SH-SY5Y (cell line): ENCODE measurements around the gene ITPRID1.

Experiments
- GATA2 ChIP-seq: IDR thresholded peaks from 2 replicates; pipeline ENCODE4 v1.6.1; 2011; ENCODE audit warnings: mild to moderate bottlenecking, low read depth, low read length
- GATA3 ChIP-seq: IDR thresholded peaks from 2 replicates; pipeline ENCODE4 v1.6.1; 2011; ENCODE audit warnings: low read depth, mild to moderate bottlenecking, low read length, moderate library complexity

- no peak for TF ChIP-seq GATA3
- TF ChIP-seq GATA2 = no peak
Measured at GRCh38 chr7:31495653-31496052, 18.2 kb upstream of the ITPRID1 start.
